Measurements from ENCODE around the gene PREX1. TPM values are rescaled to one million over a fixed set of nuclear protein-coding genes. Genes with fewer than 3 reads are reported as not detected.

The PREX1 gene
- total and polyA plus RNA-seq, 12 donors = 10.1 to 85.1 (median 42.9) TPM

DNA sequence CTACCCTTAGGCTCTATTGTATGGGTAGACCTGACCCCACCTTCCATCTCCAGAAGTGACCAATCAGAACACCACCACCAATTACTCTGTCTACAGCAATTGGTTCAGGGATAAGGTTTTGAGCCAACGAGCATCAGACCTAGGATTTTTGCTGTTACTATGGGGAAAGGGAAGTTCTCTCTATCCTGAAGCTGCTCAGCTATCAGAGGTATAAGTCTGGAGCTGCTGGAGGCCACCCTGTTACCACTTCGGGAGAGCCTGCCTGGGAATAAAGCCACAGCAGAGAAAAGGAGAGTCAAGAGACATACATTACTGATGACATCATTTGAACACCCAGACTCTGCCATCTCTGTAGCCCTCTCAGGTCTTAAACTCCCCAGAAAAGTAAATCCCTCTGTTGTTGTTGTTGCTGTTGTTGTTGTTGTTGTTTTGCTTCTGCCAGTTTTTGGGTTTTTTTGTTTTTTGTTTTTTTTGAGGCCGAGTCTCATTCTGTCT, 94.5 kb downstream of the PREX1 start:
- no peak for DNase-seq
- no peaks in the 10 kb centered on the region for H3K27me3 ChIP-seq
- TF ChIP-seq, protein P1, sequence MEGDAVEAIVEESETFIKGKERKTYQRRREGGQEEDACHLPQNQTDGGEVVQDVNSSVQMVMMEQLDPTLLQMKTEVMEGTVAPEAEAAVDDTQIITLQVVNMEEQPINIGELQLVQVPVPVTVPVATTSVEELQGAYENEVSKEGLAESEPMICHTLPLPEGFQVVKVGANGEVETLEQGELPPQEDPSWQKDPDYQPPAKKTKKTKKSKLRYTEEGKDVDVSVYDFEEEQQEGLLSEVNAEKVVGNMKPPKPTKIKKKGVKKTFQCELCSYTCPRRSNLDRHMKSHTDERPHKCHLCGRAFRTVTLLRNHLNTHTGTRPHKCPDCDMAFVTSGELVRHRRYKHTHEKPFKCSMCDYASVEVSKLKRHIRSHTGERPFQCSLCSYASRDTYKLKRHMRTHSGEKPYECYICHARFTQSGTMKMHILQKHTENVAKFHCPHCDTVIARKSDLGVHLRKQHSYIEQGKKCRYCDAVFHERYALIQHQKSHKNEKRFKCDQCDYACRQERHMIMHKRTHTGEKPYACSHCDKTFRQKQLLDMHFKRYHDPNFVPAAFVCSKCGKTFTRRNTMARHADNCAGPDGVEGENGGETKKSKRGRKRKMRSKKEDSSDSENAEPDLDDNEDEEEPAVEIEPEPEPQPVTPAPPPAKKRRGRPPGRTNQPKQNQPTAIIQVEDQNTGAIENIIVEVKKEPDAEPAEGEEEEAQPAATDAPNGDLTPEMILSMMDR (IDR thresholded peaks at IDR 0.05) = no peak
- TF ChIP-seq POLR2A (IDR thresholded peaks at IDR 0.05) = no peak
- no peaks in the 10 kb centered on the region for H3K9me3 ChIP-seq (replicated peaks in 1 of 3)
- H3K36me3 ChIP-seq (replicated peaks in 1 of 2) = no peaks in the 10 kb centered on the region
- H3K4me1 ChIP-seq (replicated peaks in 1 of 2) = peaks cover 0 to 6% of the 10 kb centered on the region in 2 donors
- intact Hi-C loops (cut with DNase I) = no loop called here
- 81 to 90% (median 88%) methylated on average over 3 of the region's 3 CpGs for WGBS, 4 donors
- H3K27ac ChIP-seq = no peak overlapping the region
- no peak overlapping the region for H3K4me3 ChIP-seq

DNA sequence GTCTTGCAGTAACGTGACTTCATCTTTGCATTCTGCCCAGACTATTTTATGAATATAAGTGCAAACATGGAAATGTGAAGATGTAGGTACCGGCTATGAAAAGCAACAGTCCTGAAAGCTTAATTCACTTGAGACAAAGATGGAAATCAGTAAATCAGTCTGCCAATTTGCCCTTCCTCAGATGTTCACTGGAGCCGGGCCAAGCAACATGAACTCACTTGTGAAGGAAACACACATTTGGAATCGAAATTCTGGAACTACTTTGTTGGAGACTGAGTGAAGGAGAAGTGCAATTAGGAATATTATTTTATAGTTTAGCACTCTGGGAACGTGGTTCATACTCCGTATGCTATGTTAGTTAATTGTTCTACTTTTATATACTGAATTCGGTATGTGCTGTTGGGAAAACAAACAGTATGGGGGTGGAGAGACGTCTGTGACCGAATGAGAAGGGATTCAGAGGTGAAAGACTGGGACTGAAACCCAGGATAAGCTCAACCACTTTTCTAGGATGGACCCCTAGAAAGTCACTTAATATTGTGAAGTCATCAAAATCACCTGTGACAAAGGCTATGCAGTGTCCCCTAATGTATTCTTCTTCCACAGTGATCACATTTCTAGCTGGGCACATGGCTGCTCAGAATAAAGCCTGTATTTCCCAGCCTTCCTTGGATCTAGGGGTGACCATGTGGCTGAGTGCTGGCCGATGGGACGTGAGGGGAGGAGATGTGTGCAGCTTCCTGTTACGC, 95.5 kb downstream of the PREX1 start:
- 63 to 70% (median 66%) methylated on average over 11 to 12 of the region's 12 CpGs for WGBS, 4 donors
- no peaks in the 10 kb centered on the region for H3K9me3 ChIP-seq (replicated peaks in 1 of 3)
- no peak overlapping the region for H3K4me3 ChIP-seq
- intact Hi-C loops (cut with DNase I) = no loop called here
- H3K27ac ChIP-seq = no peak overlapping the region
- no peaks in the 10 kb centered on the region for H3K4me1 ChIP-seq (replicated peaks in 1 of 2)
- no peaks in the 10 kb centered on the region for H3K27me3 ChIP-seq
- TF ChIP-seq, protein P1 (IDR thresholded peaks at IDR 0.05) = no peak
- TF ChIP-seq POLR2A (IDR thresholded peaks at IDR 0.05) = no peak
- no peaks in the 10 kb centered on the region for H3K36me3 ChIP-seq (replicated peaks in 1 of 2)
- DNase-seq = peak in 3 of 7 donors; percentile 45 to 66 (median 57)

DNA sequence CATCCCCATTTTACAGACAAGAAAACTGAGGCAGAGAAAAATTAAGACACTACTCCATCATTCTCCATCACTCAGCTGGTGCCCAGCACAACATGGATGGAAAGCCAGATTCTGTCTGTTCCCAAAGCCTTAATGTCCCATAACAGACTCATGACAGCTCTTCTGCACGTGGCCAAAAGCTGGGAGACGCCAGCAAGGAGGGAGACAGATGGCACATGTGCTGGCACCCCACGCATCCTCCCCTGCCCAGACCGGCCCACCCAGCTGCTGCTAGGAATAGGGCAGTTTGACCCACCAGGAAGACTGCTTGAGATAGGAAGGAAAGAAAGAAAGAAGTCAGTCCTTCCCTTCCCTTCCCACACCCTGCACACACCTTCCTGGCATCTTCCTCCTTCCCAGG, 96.3 kb downstream of the PREX1 start:
- peaks cover 0 to 1% of the 10 kb centered on the region in 2 donors for H3K4me1 ChIP-seq (replicated peaks in 1 of 2)
- intact Hi-C loops (cut with DNase I) = no loop called here
- no peaks in the 10 kb centered on the region for H3K27me3 ChIP-seq
- 90 to 96% (median 93%) methylated on average over 4 of the region's 4 CpGs for WGBS, 4 donors
- no peaks in the 10 kb centered on the region for H3K9me3 ChIP-seq (replicated peaks in 1 of 3)
- no peaks in the 10 kb centered on the region for H3K36me3 ChIP-seq (replicated peaks in 1 of 2)
- no peak overlapping the region for H3K27ac ChIP-seq
- DNase-seq = no peak
- no peak overlapping the region for H3K4me3 ChIP-seq
- TF ChIP-seq POLR2A (IDR thresholded peaks at IDR 0.05) = no peak
- TF ChIP-seq, protein P1 (IDR thresholded peaks at IDR 0.05) = no peak

DNA sequence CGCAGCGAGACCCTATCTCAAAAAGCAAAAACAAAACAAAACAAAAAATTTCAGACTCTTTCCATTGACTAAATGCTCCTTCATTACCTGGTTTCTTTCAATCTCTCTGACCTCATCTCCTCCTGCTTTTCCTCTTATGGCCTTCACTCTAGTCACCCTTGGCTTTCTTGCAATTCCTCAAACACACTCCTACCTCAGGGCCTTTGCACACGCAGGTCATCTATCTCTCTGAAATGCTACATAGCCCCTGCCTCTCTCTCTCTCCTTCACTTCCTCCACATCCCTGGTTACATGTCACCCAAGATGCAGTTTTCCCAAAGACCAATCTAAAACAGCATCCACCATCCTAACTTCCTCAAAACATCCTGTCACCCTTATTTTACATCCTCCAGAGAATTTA, 96.8 kb downstream of the PREX1 start:
- H3K4me1 ChIP-seq (replicated peaks in 1 of 2) = peaks cover 5 to 7% of the 10 kb centered on the region in 2 donors
- WGBS, 4 donors = 93 to 96% (median 95%) methylated on average over 3 of the region's 3 CpGs
- no peak overlapping the region for H3K4me3 ChIP-seq
- H3K27ac ChIP-seq = no peak overlapping the region
- H3K9me3 ChIP-seq (replicated peaks in 1 of 3) = no peaks in the 10 kb centered on the region
- no peaks in the 10 kb centered on the region for H3K27me3 ChIP-seq
- TF ChIP-seq, protein P1 (IDR thresholded peaks at IDR 0.05) = no peak
- no peak for TF ChIP-seq POLR2A (IDR thresholded peaks at IDR 0.05)
- intact Hi-C loops (cut with DNase I) = no loop called here
- no peak for DNase-seq
- H3K36me3 ChIP-seq (replicated peaks in 1 of 2) = no peaks in the 10 kb centered on the region

Data from adrenal gland (tissue), 12 donors.